T-helper 1 cell treated with Interleukin-12 subunit alpha and Interleukin-12 subunit beta and Interleukin-4 antibody, amounts not matched to agents 30 ng/mL and 1 ng/mL, for 36 hours (primary cell): ENCODE data around the gene CYGB. TPM values are rescaled to one million over a fixed set of nuclear protein-coding genes. Genes with fewer than 3 reads are reported as not detected.

Experiments
- intact Hi-C: fragments of 100-400 bp; cut with micrococcal nuclease; formaldehyde crosslinking; loops from one replicate; pipeline ENCODE4 v1.15.1; 2024
- total RNA-seq: library from RNA; stranded (reverse); gene quantifications from 2 replicates; pipeline ENCODE4 v1.2.3, GENCODE V29; 2022

The CYGB gene
- total RNA-seq, 1 donor from 2014 or later, result 0.29 TPM

GRCh38 chr17:76550712-76551615 lies 13.5 kb upstream of the CYGB start:
- intact Hi-C loops, result no loop called here

- intact Hi-C loops, result loop anchor here (5.0 kb wide), 1 partner anchor 247 kb away; no protein-coding TSS in a partner anchor
Measured at GRCh38 chr17:76549539-76549938, 12.0 kb upstream of the CYGB start.

- intact Hi-C loops, result loop anchor here (5.0 kb wide), 1 partner anchor 247 kb away; no protein-coding TSS in a partner anchor
Measured at GRCh38 chr17:76549215-76549518, 11.7 kb upstream of the CYGB start.

- intact Hi-C loops, result loop anchor here (5.0 kb wide), 1 partner anchor 246 kb away; no protein-coding TSS in a partner anchor
Measured at GRCh38 chr17:76548378-76549214, 11.1 kb upstream of the CYGB start.

GRCh38 chr17:76547642-76548202 lies 10.2 kb upstream of the CYGB start:
- intact Hi-C loops, result loop anchor here (1.0 to 5.0 kb wide), 5 partner anchors 24 to 245 kb away; no protein-coding TSS in a partner anchor

- intact Hi-C loops, result loop anchor here (1.0 to 5.0 kb wide), 5 partner anchors 24 to 245 kb away; no protein-coding TSS in a partner anchor
Measured at GRCh38 chr17:76547183-76547641, 9.7 kb upstream of the CYGB start.

GRCh38 chr17:76546556-76547182 lies 9.2 kb upstream of the CYGB start:
- intact Hi-C loops, result loop anchor here (1.0 to 5.0 kb wide), 5 partner anchors 23 to 244 kb away; no protein-coding TSS in a partner anchor

- intact Hi-C loops, result loop anchor here (2.0 to 5.0 kb wide), 2 partner anchors 137 to 244 kb away; no protein-coding TSS in a partner anchor
Measured at GRCh38 chr17:76545918-76546555, 8.5 kb upstream of the CYGB start.

- intact Hi-C loops, result loop anchor here (5.0 kb wide), 1 partner anchor 242 kb away; no protein-coding TSS in a partner anchor
Measured at GRCh38 chr17:76544546-76545365, 7.2 kb upstream of the CYGB start.

GRCh38 chr17:76543826-76544545 lies 6.5 kb upstream of the CYGB start:
- intact Hi-C loops, result no loop called here

GRCh38 chr17:76543482-76543825 lies 5.9 kb upstream of the CYGB start:
- intact Hi-C loops, result no loop called here

GRCh38 chr17:76542984-76543383 lies 5.5 kb upstream of the CYGB start:
- intact Hi-C loops, result no loop called here

- intact Hi-C loops, result no loop called here
Measured at GRCh38 chr17:76542566-76542971, 5.1 kb upstream of the CYGB start.

GRCh38 chr17:76541739-76542454 lies 4.4 kb upstream of the CYGB start:
- intact Hi-C loops, result no loop called here

- intact Hi-C loops, result no loop called here
Measured at GRCh38 chr17:76540381-76541300, 3.1 kb upstream of the CYGB start.

- intact Hi-C loops, result no loop called here
Measured at GRCh38 chr17:76539631-76540271, 2.2 kb upstream of the CYGB start, which contains the start of gene PRCD. Gene PRCD (plus strand): TSS chr17:76540044. CDS start chr17:76540142, 98 bp downstream.
